Inferior parietal cortex (tissue), 1 donor: ENCODE results near the gene H2BK1.

ENCODE experiments used
- DNase-seq: peaks from one replicate; pipeline ENCODE4 v3.0.0-alpha.2; 2016; ENCODE audit errors: extremely low spot score

The H2BK1 gene

GRCh38 chr7:151204383-151205032 lies 5.8 kb downstream of the H2BK1 start:
- no peak for DNase-seq

- no peak for DNase-seq
Measured at GRCh38 chr7:151202836-151203235, 7.5 kb downstream of the H2BK1 start.

GRCh38 chr7:151201751-151202150 lies 8.5 kb downstream of the H2BK1 start:
- DNase-seq, result no peak

GRCh38 chr7:151201344-151201743 lies 8.9 kb downstream of the H2BK1 start:
- DNase-seq, result no peak

- peak; percentile 8 for DNase-seq
Measured at GRCh38 chr7:151198945-151199848, 11.1 kb downstream of the H2BK1 start.

GRCh38 chr7:151197932-151198331 lies 12.4 kb downstream of the H2BK1 start:
- DNase-seq, result no peak

- no peak for DNase-seq
Measured at GRCh38 chr7:151195616-151196450, 14.5 kb downstream of the H2BK1 start.

GRCh38 chr7:151194188-151194587 lies 16.1 kb downstream of the H2BK1 start:
- no peak for DNase-seq

GRCh38 chr7:151193203-151193978 lies 16.9 kb downstream of the H2BK1 start:
- no peak for DNase-seq

DNA sequence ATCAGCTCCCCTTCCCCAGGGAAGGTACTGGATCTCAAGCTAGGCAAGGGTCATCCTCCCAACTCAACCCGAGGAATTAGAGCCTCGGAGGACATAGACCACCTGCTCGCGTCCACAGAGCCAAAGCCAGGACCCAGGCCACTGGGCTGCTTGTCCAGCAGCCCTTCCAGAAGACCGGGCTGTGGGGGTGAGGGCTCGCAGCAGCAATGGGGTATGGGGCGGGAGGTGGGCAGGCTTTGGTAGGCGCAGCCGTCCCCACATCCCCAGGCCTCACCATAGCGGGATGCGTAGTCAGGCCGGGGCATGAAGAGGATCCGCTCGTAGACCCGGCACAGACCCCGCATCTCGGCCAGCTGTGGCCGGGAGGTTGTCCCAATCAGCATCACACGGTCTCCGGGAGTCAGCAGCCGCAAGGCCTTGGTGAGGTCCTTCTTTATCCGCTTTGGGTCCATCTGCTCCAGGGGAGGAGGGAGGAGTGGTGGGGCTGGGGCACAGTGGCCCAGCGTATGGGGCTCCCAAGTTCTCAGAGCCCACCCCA lies 18.2 kb downstream of the H2BK1 start:
- DNase-seq, result no peak

- DNase-seq, result no peak
Measured at GRCh38 chr7:151191544-151191943, 18.7 kb downstream of the H2BK1 start.

GRCh38 chr7:151189038-151189437 lies 21.2 kb downstream of the H2BK1 start:
- DNase-seq, result no peak

DNA sequence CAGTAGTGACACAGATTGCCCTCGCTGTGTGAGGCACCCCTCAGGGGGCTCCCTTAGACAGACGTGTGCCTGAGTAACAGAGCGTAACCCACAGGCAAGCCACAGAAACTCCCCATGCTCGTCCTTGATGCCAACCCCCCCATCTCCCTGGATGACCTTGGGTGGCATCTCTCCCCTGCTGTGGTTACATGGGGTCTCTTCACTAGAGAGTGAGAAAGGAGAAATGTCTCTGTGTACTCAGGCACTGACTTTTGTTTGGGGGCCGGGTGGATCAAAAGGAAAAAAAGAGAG lies 22.1 kb downstream of the H2BK1 start:
- DNase-seq, result no peak

GRCh38 chr7:151187409-151188251 lies 22.7 kb downstream of the H2BK1 start:
- no peak for DNase-seq

DNA sequence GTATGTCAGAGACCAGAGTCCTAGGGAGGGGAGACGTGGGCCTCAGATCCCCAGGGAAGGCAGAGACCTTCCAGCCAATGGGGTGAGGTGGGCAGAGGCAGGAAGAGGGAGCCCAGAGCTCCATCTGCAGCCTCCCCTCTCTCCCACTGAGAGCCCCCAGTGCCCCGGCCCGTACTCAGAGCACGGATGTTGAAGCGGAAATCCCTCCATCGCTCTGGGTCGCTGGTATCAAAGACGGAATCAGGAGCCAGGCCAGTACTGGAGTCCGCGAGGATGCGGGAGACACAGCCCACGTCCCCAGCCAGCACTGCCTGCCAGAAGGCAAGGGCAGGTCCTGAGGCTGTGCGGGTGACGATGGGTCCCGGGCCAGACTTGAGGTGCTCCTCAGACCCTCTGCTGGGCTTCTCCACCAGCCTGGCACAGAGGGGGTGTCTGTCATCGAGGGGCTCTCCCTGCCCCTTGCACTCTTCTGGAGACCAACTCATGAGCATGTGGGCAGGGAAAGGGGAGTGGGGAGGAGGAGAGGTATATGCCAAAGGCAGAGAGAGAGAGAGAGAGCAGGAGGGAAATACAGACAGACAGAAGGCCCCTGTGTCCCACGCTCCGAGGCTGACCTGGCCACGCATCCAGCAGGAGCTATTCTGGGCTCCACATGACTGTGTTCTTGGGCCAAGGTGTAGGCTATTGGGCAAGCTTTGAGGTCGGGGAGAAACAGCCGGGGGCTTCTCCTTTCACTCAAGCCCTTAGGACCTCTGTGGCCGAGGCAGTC lies 23.5 kb downstream of the H2BK1 start, which contains the start of gene ASB10:
Gene ASB10 (minus strand): TSS at position 611 of the 769 bp plus-strand sequence. CDS start 120 bp downstream, at position 491.
- DNase-seq, result no peak

DNA sequence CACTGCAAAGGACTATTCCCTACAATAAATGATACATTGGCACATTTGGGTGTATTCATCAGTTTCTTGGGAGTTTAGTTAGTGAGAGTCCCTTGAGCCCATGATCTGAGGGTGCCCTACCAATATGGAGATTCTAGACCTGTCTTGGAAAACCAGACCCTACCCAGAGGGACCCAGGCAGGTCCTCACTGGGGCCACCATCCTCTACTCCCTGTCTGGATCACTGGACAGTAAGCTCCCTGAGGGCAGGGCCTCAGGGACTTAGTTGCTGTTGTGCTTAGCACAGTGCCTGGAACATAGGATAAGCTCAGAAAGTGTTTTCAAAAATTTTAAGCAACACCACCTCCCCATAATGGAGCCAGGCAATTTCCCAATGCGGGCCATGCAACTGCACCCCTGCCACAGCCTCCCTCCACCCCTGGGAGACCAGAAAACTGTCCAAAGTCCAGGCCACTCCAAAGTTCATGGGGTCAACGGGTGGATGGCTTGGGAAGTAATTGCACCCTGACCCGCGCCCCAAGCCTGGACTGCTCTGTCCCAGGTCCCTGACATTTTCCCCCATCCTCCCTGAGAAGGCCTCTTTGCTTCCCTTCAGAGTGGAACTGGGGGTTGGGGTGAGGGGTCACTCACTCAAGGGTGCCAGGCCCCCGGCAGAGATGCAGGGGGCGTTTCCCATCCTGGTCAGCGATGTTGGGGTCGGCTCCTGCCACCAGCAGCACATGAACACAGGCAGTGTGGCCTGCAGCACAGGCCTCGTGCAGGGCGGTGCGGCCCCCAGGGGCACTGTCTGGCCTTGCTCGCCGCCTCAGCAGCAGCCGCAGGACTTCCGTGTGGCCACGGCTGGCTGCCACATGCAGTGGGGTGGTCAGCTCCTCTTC lies 24.3 kb downstream of the H2BK1 start:
- DNase-seq, result no peak

DNA sequence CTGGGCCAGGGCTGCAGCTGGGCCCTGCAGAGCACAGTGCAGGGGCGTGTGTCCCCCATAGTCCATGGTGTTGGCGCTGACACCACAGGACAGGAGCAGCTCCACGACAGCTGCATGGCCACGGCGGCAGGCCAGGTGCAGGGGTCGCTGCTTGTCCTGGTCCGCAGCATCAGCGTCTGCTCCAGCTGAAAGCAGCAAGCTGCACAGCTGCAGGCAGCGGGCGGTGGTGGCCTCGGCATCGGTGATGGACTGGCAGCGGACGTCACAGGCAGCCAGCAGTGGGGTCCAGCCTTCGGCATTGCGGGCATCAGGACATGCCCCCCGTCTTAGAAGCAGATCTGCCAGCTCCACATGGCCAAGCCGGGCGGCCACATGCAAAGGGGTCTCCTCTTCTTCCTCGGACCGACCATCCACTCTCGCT lies 29.3 kb downstream of the H2BK1 start:
- no peak for DNase-seq

DNA sequence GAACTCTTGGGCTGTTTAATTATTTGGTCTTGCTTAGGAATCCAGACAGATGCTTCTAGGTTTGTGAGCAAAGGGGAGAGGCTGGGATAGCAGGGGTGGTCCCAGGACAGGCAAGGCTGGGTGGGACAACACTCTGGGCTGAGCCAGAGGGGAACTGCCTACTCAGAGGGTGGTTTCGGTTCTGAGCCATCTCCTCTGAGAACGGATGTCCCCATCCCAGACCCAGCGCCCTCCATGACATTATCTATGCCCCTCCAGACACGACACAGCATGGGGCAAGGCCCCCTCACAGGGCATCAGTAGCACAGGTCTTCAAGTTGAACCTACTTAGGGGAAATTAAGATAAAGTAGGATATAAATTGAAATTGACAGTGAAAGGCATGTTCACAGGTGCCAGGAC lies 30.3 kb downstream of the H2BK1 start:
- DNase-seq, result no peak
